ENCODE measurements around the gene RPL13A. TPM values are rescaled to one million over a fixed set of nuclear protein-coding genes. Genes with fewer than 3 reads are reported as not detected.

The RPL13A gene
- total and polyA plus RNA-seq, 2 donors (not counting 3 experiments of a cell fraction or from before 2014, with no cell fraction given): 2,291 to 4,148 TPM

DNA sequence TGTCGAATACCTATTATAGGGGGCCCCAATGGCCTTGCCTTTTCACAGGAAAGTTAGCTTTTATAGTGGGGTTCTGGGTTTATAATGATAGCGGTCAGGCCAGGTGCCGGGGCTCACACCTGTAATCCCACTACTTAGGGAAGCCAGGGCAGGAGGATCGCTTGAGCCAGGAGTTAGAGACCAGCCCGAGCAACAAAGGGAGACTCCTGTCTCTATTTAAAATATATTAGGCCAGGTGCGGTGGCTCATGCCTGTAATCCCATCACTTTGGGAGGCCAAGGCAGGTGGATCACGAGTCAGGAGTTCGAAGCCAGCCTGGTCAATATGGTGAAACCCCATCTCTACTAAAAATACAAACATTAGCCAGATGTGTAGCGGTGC, 16.2 kb downstream of the RPL13A start:
- Histone ChIP-seq H3K27me3 (ENCODE audit: control insufficient read depth in 2 of 2, insufficient read depth in 2 of 2, low read length in 2 of 2) (no peaks in the 10 kb centered on the region), H3K4me3 (replicated peaks in 1 of 3; ENCODE audit: insufficient read depth in 1 of 3, low read depth in 1 of 3, low read length in 3 of 3) (no peak overlapping the region), H3K9ac (replicated peaks; ENCODE audit: extremely low read depth, insufficient read depth, low read length) (no peak overlapping the region), H3K79me2 (ENCODE audit: control insufficient read depth, insufficient read depth, low read length) (peaks cover 7% of the 10 kb centered on the region), H3K36me3 (ENCODE audit: control insufficient read depth in 2 of 2, extremely low read depth in 1 of 2, insufficient read depth in 2 of 2, low read length in 2 of 2) (peaks cover 0 to 11% of the 10 kb centered on the region in 2 experiments), H3K9me1 (replicated peaks; ENCODE audit: control insufficient read depth, extremely low read depth, insufficient read depth, low read length) (no peaks in the 10 kb centered on the region), H4K20me1 (replicated peaks; ENCODE audit: control insufficient read depth, extremely low read depth, insufficient read depth, low read length) (no peaks in the 10 kb centered on the region), H2AFZ (ENCODE audit: low read depth, low read length) (no peak overlapping the region), H3K27ac (ENCODE audit: insufficient read depth, low read depth, low read length) (no peak overlapping the region), H3K9me3 (replicated peaks; ENCODE audit: control insufficient read depth, insufficient read depth, low read length) (no peaks in the 10 kb centered on the region), H3K4me1 (ENCODE audit: control insufficient read depth, extremely low read depth, insufficient read depth, low read length) (peaks cover 23% of the 10 kb centered on the region), H3K4me2 (ENCODE audit: insufficient read depth, low read length) (no peak overlapping the region)
- intact Hi-C loops (cut with micrococcal nuclease): loop anchor here (1.0 to 2.0 kb wide), 3 partner anchors 44 to 169 kb away; no protein-coding TSS in a partner anchor
- TF ChIP-seq GATA2 (IDR thresholded peaks at IDR 0.05; ENCODE audit: insufficient read depth, insufficient read length, low read depth, low read length): no peak
- no peak for TF ChIP-seq MYC (IDR thresholded peaks at IDR 0.05; ENCODE audit: low read depth, low read length)
- no peak for TF ChIP-seq EZH2 (IDR thresholded peaks at IDR 0.05; ENCODE audit: borderline replicate concordance, low read depth, low read length, severe bottlenecking)
- TF ChIP-seq JUN (IDR thresholded peaks at IDR 0.05; ENCODE audit: borderline replicate concordance, insufficient read depth, insufficient read length, low read depth): no peak
- TF ChIP-seq, protein P1, sequence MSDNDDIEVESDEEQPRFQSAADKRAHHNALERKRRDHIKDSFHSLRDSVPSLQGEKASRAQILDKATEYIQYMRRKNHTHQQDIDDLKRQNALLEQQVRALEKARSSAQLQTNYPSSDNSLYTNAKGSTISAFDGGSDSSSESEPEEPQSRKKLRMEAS (IDR thresholded peaks at IDR 0.05; ENCODE audit: insufficient read depth, insufficient read length): no peak
- TF ChIP-seq POLR2A (IDR thresholded peaks at IDR 0.05; ENCODE audit: low read depth, low read length): no peak
- TF ChIP-seq, protein P2, sequence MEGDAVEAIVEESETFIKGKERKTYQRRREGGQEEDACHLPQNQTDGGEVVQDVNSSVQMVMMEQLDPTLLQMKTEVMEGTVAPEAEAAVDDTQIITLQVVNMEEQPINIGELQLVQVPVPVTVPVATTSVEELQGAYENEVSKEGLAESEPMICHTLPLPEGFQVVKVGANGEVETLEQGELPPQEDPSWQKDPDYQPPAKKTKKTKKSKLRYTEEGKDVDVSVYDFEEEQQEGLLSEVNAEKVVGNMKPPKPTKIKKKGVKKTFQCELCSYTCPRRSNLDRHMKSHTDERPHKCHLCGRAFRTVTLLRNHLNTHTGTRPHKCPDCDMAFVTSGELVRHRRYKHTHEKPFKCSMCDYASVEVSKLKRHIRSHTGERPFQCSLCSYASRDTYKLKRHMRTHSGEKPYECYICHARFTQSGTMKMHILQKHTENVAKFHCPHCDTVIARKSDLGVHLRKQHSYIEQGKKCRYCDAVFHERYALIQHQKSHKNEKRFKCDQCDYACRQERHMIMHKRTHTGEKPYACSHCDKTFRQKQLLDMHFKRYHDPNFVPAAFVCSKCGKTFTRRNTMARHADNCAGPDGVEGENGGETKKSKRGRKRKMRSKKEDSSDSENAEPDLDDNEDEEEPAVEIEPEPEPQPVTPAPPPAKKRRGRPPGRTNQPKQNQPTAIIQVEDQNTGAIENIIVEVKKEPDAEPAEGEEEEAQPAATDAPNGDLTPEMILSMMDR (IDR thresholded peaks at IDR 0.05; ENCODE audit: extremely low read depth in 1 of 2, insufficient read depth in 1 of 2, low read depth in 1 of 2, low read length in 2 of 2): no peak
- no peak for TF ChIP-seq FOS (IDR thresholded peaks at IDR 0.05; ENCODE audit: borderline replicate concordance, insufficient read depth, low read length)
- no peak for TF ChIP-seq POLR2AphosphoS5 (IDR thresholded peaks at IDR 0.05; ENCODE audit: insufficient read depth, low read depth, low read length)
- ChIA-PET CTCF (interaction anchor here (0.6 to 2.3 kb wide), 22 partner anchors 9 to 177 kb away, joined by 3 to 63 read pairs (median 5); partner anchors contain the start of genes FCGRT, PRRG2 and RCN3), POLR2A (interaction anchor here (1.0 kb wide), 1 partner anchor 174 kb away, joined by 3 read pairs; no protein-coding TSS in a partner anchor)
- no peak for DNase-seq (ENCODE audit: low read depth, low spot score)
- FAIRE-seq: no peak
- dilution Hi-C loops (cut with MboI; ENCODE audit: extremely low pct_ligation_motif_present, low sequenced_read_pairs): no loop called here
- BruUV-seq (replicated peaks): no TSS peak
